Osteocyte (in vitro differentiated cells): ENCODE measurements around the gene TAF4. TPM values are rescaled to one million over a fixed set of nuclear protein-coding genes. Genes with fewer than 3 reads are reported as not detected.

Source experiments
- DNase-seq: peaks from one replicate; pipeline ENCODE4 v3.0.0; 2021; ENCODE audit warnings: mixed read lengths; ENCODE audit not compliant: unreplicated experiment; ENCODE audit errors: extremely low spot score
- H3K27ac Mint-ChIP-seq: one replicate; pipeline ENCODE4 v1.8.0; 2021; ENCODE audit warnings: mild to moderate bottlenecking, mixed read lengths; ENCODE audit not compliant: unreplicated experiment
- H3K27me3 Mint-ChIP-seq: one replicate; pipeline ENCODE4 v1.8.0; 2021; ENCODE audit warnings: mixed read lengths; ENCODE audit not compliant: unreplicated experiment
- H3K36me3 Mint-ChIP-seq: one replicate; pipeline ENCODE4 v1.8.0; 2021; ENCODE audit warnings: mixed read lengths; ENCODE audit not compliant: unreplicated experiment
- H3K4me1 Mint-ChIP-seq: one replicate; pipeline ENCODE4 v1.8.0; 2021; ENCODE audit warnings: mixed read lengths; ENCODE audit not compliant: unreplicated experiment
- H3K4me3 Mint-ChIP-seq: one replicate; pipeline ENCODE4 v1.8.0; 2021; ENCODE audit warnings: mild to moderate bottlenecking, moderate library complexity, mixed read lengths; ENCODE audit not compliant: unreplicated experiment
- H3K9me3 Mint-ChIP-seq: one replicate; pipeline ENCODE4 v1.8.0; 2021; ENCODE audit warnings: mixed read lengths; ENCODE audit not compliant: unreplicated experiment
- CTCF ChIP-seq: fragments of 200-600 bp; sonication (generic); IDR thresholded peaks from 2 replicates; pipeline ENCODE4 v1.5.0; 2021; ENCODE audit warnings: antibody characterized with exemption, mild to moderate bottlenecking, moderate library complexity
- total RNA-seq: library from RNA; stranded (reverse); gene quantifications from 2 replicates; pipeline ENCODE4 v1.2.1, GENCODE V29; 2021

The TAF4 gene
- total RNA-seq, 1 donor from 2014 or later = 22.8 TPM

GRCh38 chr20:62043131-62043914 lies 22.4 kb downstream of the TAF4 start:
- H3K4me1 Mint-ChIP-seq = peaks cover 21% of the 10 kb centered on the region
- no peaks in the 10 kb centered on the region for H3K27me3 Mint-ChIP-seq
- H3K36me3 Mint-ChIP-seq = peaks cover 2% of the 10 kb centered on the region
- H3K4me3 Mint-ChIP-seq = no peak overlapping the region
- H3K9me3 Mint-ChIP-seq = no peaks in the 10 kb centered on the region
- no peak overlapping the region for H3K27ac Mint-ChIP-seq
- TF ChIP-seq CTCF = no peak
- no peak for DNase-seq

- no peak overlapping the region for H3K4me3 Mint-ChIP-seq
- no peak for DNase-seq
- H3K9me3 Mint-ChIP-seq = no peaks in the 10 kb centered on the region
- no peak overlapping the region for H3K27ac Mint-ChIP-seq
- H3K4me1 Mint-ChIP-seq = peaks cover 21% of the 10 kb centered on the region
- no peak for TF ChIP-seq CTCF
- peaks cover 2% of the 10 kb centered on the region for H3K36me3 Mint-ChIP-seq
- H3K27me3 Mint-ChIP-seq = no peaks in the 10 kb centered on the region
Observed at GRCh38 chr20:62042025-62042820, 23.5 kb downstream of the TAF4 start.

- no peak for DNase-seq
- Mint-ChIP-seq H3K4me3 (no peak overlapping the region), H3K36me3 (peaks cover 2% of the 10 kb centered on the region), H3K9me3 (no peaks in the 10 kb centered on the region), H3K27ac (no peak overlapping the region), H3K27me3 (no peaks in the 10 kb centered on the region), H3K4me1 (peaks cover 27% of the 10 kb centered on the region)
- TF ChIP-seq CTCF = no peak
Observed at GRCh38 chr20:62040933-62041332, 24.7 kb downstream of the TAF4 start.

- Mint-ChIP-seq H3K27ac (no peak overlapping the region), H3K27me3 (no peaks in the 10 kb centered on the region), H3K36me3 (peaks cover 2% of the 10 kb centered on the region), H3K4me1 (peaks cover 29% of the 10 kb centered on the region), H3K9me3 (no peaks in the 10 kb centered on the region), H3K4me3 (no peak overlapping the region)
- no peak for DNase-seq
- TF ChIP-seq CTCF = no peak
Observed at GRCh38 chr20:62040381-62040922, 25.2 kb downstream of the TAF4 start.

DNA sequence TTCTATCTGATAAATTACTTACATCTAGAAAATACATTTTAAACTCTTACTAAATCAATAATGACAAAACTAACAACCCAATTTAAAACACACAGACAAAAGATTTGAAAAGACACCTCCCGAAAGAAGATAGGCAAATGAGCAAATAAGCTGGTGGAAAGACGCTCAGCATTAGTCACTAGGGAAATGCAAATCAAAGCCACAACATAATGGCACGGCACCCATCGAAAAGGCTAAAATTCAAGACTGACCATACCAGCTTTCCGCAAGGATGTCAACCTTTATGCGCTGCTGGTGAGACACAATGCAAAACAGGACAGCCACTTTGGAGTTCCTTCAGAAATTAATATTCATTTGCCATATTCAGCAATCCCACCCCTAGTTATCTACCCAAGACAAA lies 25.9 kb downstream of the TAF4 start:
- Mint-ChIP-seq H3K27ac (no peak overlapping the region), H3K36me3 (peaks cover 2% of the 10 kb centered on the region), H3K4me3 (no peak overlapping the region), H3K9me3 (no peaks in the 10 kb centered on the region), H3K27me3 (no peaks in the 10 kb centered on the region), H3K4me1 (peaks cover 29% of the 10 kb centered on the region)
- TF ChIP-seq CTCF = no peak
- no peak for DNase-seq
